Measurements from ENCODE around the gene AGAP1.
"Not testable (repeated sequence)": the region's sequence is repeated elsewhere in the genome, so short reads cannot be mapped to it uniquely, and the experiment has no call there.

The AGAP1 gene

DNA sequence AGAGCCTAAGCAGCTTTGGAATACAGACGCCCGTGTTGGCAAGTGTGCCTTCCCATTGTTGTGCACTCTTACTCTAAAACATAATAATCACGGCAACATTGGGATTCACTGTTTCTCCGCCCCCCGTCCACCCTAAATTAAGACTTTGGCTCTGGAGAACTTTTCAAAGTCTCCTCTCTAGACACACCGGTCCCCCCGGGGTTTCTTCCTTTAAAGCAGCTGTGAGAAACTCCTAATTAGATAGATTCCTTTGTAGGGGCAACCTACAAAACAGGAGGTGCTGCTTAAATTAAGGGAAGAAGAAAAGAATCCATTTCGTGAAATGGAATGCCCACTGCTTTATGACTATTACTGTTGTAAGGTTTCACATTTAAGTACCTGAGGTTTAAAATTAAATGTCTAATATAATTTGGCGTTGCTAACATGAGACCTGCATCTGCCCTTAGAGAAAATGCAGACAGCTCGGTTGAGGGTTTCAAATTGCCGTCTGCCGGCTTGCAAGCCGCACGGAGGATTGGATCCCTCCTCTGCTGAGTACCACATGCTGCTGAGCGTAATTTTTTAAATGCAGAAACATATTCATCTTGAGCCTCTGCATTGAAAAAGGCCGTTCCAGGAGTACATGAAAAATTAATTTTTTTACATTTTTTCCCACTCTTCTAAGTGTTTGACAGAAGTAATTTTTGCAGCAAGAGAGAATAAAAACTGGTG, 441.1 kb downstream of the AGAP1 start:
- DNase-seq, result no peak

DNA sequence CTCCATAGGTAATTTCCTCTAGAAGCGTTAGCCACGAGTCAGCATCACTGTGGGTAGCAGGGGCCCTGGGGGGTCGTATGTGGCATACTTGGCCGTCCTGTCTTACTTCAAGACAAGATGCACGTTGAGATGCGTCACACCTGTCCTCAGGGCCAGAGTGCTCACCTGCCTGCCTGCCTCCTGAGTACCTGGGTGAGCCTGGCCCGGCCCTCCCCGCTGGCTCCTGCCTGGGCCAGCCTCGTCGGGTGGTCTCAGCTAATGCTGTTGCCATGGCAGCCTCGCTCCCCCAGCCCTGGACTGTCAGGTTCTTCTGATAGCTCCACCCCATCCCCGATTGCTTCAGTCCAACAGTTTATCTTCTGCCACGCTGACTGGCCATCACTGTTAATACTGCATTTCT, 441.9 kb downstream of the AGAP1 start:
- DNase-seq, result no peak

DNA sequence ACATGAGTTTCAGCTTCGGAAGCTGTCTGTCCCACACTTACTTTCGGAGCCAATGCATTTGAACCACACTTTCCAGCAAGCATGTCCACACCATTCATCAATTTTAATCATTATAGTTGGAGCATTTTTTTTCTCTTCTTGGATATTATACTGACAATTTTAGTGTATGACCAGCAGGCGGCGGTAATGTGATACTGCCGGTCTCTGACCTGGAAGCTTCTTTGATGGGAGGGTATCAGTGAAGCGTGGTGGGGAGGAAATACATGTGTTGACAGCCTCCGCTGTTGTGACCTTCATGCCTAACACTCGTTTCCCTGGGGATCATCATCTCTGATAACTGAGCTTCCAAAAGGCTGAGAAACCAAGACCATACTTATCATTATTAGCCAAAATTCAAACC, 442.6 kb downstream of the AGAP1 start:
- DNase-seq, result peak; percentile 19 to 51

DNA sequence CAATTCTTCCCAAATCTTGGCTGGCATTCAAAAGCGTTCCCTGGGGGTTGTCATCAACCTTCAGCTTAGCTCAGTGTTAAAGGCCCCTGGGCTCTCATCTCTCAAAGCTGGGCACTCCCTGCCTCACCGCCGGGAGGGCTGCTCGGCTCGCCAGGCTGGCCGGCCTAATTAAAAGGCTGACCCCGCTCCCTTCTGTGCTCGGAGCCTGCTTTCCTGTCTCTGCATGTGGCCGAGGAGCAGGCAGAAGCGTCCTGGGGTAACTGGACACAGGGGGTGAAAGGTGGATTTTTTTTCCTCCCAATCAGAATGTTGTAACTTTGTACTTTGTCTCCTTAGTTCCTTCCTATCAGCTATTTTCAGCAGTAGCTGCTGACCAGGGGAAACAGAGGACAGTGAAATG, 443.2 kb downstream of the AGAP1 start:
- no peak for DNase-seq

DNA sequence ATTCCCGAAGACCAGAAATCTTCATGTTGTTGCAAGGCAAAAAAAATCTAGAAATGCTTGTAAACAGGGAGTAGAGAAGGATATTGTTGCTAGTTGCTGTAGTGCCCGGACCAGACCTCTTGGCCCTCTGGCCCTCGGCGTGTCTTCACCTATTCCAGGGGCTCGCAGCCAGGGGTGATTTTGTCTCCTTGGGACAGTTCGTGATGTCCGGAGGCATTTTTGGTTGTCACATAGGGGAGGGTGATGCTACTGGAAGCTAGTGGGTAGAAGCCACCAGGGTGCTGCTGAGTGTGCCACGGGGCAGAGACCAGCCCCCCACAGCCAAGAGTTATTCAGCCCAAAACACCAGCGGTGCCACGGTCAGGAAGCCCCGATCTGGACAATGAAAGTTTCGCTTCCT, 443.7 kb downstream of the AGAP1 start:
- DNase-seq, result no peak

DNA sequence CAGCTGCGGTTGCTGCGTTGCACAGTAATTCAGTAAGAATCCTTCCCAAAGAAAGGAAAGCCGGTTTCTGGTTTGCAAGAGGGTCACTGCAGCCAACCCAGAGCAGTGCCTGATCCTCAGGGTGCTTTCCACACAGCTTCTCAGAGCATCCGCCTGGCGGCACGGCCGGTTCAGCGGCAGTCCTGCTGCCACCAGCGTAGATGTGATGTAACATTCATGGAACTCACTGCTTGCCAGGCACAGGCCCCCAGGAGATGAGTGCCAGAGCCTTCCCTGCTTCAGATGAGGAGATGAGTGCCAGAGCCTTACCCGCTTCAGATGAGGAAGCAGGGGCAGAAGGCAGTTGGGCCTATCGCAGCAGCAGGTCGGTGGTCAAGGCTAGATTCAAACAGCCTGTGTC, 444.1 kb downstream of the AGAP1 start:
- no peak for DNase-seq

DNA sequence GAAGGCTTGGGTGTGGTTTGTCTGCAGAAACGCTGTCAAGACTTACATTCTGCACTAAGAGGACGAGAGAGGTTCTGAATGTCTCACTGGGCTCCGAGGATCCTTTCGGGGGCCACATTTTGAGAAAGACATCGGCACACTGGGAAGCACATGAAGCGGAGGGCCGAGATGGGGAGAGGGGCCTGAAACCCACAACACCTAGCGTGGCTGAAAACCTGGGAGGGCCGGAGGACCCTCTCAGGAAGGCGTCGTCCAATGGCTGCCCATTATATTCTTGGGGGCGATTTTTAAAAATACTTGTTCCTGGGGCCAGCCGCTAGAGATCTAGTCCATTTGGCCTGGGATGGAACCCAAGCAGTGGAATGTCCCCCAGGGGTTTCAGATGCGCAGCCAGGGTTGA, 444.8 kb downstream of the AGAP1 start:
- DNase-seq, result no peak

DNA sequence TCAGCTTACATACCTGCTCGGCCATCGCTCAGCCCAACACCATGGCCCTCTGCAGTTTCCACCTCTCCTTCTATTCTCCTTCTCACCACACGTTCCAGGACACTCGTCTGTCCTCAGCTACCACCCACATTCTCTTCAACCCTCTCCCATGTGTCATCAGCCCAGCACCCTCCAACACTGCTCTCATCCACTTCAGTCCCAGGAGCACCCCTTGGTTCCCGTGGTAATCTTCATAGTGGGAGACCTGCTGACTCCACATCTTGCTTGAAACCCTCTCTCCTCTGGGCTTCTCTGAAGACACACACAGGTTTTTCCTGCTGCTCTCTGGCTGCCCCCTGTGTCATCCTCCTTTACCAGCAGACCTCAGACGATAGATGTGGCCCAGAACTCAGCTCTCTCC, 445.6 kb downstream of the AGAP1 start:
- no peak for DNase-seq

DNA sequence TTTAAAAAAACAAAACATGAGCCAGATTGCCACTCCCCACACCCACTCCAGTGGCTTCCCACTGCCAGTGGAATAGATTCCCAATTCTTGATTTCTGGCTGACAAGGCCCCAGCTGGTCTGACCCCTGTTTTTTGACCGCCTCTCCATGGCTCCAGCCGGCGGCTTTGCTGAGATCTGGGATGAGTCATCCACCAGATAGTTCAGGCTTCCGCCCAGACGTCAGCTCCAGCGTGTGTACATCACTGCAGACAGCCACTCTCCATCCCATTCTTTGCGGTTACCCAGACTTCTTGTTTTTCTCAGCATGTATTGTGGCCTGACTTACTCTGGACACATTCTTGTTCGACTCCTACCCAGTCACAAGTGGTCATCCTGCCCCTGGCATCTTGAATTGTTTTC, 446.5 kb downstream of the AGAP1 start:
- DNase-seq, result no peak

DNA sequence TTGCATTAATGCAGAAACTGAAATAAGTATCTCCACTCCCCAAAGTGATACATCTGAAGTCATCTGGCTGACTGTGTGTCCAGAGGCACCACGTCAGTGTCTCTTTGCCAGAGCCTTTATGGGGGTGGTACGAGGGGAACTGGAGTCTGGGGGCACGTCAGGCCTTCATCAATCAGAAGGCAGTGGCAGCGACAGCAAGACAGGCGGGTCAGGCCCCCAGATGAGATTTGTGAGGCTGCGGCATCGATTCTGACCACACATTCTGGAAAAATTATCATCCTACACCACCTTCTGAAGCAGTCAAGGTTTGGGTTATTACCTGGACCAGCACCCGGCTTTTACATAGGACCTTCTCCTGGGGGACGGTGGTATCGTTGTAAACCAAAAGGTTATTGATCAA, 450.7 kb downstream of the AGAP1 start:
- no peak for DNase-seq

DNA sequence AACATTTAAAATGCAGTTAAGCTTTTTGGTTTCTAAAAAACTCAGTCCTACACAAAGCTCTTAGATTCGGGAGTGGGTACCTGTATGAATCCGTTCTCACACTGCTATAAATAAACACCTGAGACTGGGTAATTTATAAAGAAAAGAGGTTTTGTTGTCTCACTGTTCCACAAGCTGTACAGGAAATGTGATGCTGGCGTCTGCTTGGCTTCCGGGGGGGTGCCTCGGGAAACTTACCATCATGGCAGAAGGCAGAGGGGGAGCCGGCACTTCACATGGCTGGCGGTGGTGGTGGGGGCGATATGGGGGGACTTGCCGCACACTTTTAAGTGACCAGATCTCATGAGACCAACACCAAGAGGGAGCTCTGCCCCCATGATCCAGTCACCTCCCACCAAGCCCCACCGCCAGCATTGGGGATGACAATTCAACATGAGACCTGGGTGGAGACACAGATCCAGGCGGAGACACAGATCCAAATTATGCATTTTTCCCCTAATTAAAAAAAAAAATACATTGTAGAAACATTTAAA, 451.8 kb downstream of the AGAP1 start:
- DNase-seq, result no peak

DNA sequence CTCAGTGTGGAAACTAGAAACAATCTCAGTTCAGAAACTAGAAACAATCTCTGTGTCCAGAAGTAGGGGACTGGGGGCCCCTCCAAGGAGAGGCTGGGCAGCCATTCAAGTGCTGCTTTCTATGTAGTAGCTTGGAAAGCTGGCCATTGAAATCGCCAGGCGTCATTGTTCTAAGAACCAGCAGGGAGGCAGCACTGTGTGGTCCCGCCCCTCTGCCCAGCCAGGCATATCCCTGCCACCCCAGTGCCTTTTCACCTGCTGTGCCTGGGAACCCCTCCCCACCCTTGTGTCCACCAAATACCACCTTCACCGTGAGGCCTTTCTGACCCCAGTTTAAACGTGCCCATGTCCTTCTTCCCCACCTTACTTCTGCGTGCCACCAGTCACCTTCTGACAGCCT, 452.7 kb downstream of the AGAP1 start:
- no peak for DNase-seq

DNA sequence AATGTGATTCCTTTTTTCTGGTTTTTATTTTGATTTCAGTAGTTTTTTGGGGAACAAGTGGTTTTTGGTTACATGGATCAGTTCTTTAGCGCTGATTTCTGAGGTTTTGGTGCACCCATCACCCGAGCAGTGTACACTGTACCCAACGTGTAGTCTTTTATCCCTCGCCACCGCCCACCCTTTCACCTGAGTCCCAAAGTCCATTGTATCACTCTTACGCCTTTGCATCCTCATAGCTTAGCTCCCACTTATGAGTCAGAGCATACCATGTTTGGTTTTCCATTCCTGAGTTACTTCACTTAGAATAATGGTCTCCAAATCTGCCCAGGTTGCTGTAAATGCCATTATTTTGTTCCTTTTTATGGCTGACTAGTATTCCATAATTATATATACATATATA, 453.2 kb downstream of the AGAP1 start:
- DNase-seq, result not testable (repeated sequence)

DNA sequence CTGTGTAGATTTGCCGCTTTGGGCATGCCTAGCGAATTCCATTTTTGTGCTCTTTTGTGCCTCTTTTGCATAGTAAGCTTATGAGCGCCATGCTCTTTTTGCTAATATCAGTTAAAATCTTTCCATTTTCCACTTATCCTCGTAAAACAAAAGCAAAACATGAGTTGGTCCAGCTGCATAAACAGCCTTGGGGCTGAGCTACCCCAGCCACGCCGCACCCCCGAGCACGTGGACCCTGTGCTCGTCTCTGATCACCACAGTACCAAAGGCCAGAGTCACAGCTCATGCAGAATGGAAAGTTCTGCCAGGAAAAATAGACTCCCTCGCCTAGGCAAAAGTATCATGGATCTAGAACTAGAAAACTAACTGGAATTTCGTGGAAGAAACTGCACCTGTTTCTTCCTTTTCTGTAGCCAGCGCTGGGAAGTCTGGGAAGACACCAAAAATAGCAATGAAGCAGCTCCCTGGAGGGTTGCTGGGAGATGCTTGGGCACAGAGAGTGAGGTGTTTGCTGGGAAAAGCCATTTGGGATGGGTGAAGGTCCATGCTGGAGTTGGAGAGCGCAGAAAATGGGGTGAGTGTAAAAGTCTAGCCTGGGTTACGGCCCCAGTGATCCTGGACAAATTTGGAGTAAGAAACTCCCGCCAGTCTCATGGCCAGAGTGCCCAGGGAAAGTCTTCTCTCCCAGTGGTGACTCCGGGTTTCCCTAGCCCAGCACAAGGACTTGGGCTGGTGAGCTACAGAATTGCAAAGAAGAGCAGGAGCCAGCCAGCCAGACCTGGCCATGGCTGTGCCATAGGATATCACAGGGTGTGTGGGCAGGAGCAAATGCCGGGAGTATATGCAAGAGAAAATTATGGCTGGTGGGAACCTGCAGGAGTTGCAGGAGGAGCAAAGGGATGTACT, 456.0 kb downstream of the AGAP1 start:
- DNase-seq, result no peak

DNA sequence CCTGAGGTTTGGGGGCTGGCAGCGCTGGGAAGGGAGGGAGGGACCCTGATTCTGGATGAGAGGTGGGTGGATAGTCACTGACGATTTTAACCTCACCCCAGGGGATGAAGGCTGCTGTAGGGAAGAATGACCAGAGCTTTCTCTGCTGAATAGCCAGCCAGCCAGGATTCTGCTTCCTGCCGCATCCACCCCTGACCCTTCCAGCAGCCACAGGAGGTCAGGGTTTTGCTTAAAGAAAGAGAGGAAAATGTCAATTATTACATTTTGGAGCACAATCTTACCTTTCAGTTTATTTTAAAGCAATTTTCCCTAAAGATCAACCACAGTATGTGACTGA, 456.6 kb downstream of the AGAP1 start:
- no peak for DNase-seq

DNA sequence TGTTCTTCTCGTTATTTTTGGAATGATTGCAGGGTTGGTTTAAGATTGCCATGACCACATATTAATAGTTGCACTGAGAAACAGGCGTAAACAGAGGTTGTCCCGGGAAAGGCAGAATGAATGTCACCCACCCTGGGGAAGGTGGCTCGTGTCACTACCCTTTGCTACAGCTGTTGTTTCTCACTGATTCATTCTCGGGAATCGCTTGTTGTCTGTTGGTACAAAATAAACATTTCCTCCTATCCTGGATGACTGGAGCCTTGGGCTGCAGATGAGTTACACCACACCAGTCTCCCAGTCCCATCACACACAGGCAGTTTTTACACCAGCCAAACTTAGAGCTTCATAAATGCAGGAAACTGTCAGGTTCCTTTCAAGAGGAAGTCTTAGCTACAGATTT, 457.6 kb downstream of the AGAP1 start:
- DNase-seq, result no peak

DNA sequence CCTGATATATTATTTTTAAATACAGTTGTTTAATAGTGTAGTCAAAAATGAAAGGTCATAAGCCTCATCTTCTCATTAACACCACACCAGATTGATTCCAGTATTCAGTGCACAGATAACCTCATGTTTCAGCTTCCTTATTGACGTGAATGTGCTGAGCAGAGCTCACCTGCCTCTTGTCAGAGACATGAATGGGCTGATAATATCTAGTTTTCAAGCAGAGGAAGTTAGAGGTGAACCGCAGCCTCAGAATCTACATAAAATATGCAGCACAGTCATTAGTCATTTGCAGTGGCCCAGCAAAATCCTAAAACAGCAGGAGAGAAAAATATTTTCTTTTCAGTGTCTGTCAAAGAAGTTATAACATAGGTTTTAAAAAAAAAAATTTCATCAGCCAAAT, 458.1 kb downstream of the AGAP1 start:
- DNase-seq, result peak; percentile 82 to 86

DNA sequence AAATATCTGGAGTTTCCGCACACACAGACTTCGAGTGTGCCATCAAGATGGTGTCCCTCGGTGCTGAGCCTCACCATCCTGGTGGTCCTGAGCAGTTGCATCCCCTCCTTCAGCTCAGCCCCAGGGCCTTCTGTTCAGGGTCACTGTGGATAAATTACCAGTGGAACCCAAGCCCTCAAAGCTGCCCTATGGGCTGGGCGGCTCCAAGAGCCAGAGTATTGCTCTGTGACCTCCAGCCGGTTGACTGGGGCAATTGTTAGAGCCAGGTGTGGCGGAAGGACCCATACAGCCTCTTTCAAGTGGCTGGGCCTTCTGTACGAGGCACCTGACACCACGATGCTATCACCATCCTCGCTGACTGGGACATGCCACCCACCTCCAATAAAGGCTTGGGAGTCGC, 458.9 kb downstream of the AGAP1 start:
- DNase-seq, result no peak

DNA sequence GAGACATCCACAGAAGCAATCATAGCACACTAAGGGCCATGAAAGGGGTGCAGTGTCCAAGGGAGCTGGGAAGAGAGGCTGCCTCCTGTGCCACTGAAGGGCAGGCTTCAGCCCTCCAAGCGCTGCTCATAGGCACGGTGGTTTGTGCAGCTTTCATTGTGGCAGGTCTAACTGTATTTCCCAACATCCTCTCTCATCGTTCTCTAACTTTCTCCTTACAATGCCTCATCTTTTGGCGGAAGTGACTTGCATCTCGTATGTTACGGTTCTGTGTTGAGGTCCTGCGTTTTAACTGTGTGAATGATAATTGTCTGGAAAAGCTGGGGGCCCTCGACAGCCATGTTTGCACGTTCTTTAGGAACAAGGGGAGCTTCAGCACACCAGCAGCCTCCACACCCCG, 460.4 kb downstream of the AGAP1 start:
- DNase-seq, result no peak

DNA sequence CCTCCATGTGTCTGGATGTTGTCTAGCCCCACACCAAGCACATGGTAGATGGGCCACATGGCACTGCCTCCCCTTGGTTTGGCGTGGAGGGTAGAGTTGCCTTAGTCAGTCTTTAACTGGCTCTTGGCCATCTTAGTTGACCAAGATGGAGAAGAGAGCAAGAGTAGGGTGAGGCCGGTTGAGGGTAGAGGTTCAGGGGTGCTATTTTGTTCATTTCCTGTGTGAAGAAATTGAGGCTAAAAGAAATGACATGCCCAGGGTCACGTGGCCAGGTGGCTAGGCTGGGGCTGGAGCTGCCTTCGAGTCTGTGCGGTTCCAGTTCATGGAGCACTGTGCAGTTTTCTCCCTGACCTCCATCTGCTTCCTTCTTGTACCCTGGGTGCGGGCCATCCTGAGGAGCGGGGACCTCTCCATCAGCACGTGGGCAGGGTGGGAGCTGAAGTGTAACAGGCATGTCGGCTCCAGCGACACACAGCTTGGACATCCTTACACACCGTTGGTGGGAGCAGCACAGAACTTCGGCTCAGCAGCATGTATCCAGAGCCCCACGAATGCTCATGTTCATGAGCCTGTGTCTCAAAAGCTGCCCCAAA, 461.1 kb downstream of the AGAP1 start:
- no peak for DNase-seq

DNA sequence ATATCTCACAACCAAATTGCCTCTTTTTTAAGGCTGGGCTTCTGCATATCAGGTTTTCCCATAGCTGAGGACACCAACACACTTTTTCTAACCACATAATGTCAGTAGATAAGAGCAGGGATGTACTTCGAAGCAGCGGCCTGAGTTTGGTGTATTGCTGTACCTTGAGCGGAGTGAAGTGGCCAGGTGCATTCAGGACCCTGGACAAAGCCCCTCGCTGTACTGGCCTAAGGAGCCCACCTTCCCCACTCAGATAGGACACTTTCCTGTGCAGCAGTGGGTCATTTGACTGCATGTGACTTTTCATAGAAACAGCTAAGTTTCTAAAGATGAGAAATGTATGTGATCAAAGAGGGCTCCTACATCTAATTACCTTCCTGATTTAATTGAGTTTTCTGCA, 461.8 kb downstream of the AGAP1 start:
- DNase-seq, result no peak

DNA sequence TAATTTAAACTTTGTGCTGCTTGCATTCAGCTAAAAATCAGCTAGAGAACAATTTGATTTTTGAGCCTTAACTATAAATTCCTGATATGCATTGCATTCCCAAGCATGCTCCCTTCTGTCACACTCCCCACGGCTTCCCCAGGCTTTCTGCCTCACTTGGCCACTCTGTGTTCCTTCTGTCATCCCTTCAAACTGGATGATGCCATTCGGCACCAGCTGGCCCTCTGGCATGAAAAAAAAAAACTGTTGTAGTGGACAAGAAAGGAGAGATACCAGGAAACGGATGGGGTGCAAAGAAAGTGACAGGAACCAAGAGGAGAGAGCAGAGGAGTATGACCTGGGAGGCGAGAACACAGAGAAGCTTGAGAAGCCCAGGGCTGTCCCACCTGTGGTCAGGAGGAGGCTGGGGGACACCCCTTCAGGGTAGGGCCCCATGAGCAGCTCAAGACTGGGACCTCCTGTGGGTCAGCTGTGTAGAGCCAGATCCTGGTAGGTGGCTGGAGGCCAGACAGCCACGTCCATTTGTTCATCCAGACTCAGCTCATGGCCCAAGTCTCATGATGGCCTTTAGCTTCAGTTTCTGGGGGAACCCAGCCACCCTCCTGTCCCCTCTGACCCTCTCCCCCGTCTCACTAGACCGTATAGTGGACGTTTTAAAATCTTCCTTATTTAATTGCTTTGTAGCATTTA, 462.6 kb downstream of the AGAP1 start:
- no peak for DNase-seq

DNA sequence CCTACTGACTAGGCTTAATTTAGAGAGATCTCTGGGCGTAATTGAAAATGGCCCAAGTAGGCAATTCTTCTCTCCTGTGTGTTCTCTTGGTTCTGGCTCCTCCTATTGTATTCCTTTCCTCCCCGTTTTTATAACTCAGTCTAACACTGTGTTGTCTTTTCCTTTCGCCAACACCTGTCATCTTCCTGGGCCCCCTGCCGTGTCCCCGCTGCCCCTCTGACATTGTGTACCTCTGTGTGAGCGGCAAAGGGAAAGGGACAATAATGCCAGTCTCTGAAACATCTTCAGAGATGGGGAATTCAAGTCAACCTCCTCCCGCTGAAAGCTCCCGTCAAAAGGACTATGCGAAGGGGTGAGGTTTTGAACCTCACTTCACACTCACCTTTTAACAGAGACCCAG, 463.4 kb downstream of the AGAP1 start:
- no peak for DNase-seq
